Astrocyte of the spinal cord (primary cell): ENCODE measurements around the gene SYCP3.

ENCODE experiments used
- DNase-seq: peaks from one replicate; pipeline ENCODE4 v3.0.0; 2011; ENCODE audit warnings: low read depth, low spot score
- H3K4me3 ChIP-seq: 2 replicates; pipeline ENCODE4 v1.5.1; 2011; ENCODE audit warnings: low read depth, mild to moderate bottlenecking, low read length, moderate library complexity
- in situ Hi-C: cut with HindIII; loops from 2 replicates; pipeline ENCODE4 v1.10.0; 2017; ENCODE audit warnings: low sequenced_read_pairs
- TF ChIP-seq, protein P1 (sequence below): IDR thresholded peaks from 2 replicates; pipeline ENCODE4 v1.5.1; 2012; ENCODE audit warnings: low read depth, mild to moderate bottlenecking, low read length, inconsistent platforms

SYCP3 gene

DNA sequence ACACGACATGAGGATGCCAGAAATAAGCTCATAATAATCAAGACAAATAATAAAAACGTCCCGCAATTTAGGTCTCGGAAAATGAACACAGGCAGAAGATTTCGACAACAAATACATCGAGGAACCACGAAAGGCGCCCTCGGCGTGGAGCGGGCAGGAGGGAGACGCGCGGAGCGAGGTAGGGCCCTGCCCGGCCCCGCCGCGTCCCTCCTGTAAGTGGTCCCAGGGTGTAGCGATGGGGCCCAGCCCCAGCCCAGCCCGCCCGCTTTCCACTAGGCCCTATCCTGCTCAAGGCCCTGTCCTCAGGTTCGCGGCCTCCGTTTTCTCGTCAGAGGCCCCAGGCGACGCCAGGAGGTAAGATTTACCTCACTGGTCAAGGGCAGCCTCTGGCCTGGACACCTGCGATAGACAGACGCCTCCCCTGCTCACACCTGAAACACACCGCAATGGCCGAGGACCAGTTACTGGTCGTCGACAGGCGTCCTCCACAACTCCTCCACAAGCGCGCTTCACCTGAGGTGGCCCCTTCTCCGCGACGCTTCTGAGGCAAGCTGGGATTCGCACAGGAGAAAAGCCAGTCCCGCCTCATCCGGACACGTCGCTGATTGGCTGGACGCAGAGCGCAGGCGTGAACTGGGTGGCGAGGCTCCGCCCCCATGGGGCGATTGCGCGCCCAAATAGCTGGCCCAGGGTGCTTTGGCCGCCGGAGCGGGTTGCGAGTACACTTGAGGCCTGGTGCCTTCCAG is at the start of gene SYCP3:
Gene SYCP3 (minus strand): TSS at position 543 of the 746 bp plus-strand sequence. CDS start 1,527 bp downstream, outside the sequence.
- in situ Hi-C loops = no loop called here
- TF ChIP-seq, protein P1, sequence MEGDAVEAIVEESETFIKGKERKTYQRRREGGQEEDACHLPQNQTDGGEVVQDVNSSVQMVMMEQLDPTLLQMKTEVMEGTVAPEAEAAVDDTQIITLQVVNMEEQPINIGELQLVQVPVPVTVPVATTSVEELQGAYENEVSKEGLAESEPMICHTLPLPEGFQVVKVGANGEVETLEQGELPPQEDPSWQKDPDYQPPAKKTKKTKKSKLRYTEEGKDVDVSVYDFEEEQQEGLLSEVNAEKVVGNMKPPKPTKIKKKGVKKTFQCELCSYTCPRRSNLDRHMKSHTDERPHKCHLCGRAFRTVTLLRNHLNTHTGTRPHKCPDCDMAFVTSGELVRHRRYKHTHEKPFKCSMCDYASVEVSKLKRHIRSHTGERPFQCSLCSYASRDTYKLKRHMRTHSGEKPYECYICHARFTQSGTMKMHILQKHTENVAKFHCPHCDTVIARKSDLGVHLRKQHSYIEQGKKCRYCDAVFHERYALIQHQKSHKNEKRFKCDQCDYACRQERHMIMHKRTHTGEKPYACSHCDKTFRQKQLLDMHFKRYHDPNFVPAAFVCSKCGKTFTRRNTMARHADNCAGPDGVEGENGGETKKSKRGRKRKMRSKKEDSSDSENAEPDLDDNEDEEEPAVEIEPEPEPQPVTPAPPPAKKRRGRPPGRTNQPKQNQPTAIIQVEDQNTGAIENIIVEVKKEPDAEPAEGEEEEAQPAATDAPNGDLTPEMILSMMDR = no peak

DNA sequence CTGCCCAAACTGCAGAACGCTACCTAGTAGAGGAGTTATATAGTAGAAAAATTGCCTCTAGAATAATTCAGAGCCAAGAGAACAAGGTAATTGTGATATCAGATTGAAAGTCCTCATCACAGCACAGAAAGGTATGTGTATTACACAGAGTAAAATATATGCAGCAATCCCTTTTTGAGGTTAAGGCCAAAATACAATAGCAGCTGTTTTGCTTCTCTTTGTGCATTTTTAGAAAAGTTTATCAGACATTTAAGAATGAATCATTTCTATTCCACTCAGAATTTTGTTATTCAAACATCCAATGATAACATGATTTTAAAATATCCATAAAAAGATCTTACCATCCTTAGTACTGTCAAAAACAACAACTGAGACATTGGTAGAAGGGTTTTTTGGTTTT is 46.4 kb upstream of the SYCP3 start:
- in situ Hi-C loops = no loop called here
- DNase-seq = no peak
- no peak overlapping the region for H3K4me3 ChIP-seq
- TF ChIP-seq, protein P1 = no peak

More for the DNA sequence above, at the start of gene SYCP3:
- no peak within 1 kb of the TSS for H3K4me3 ChIP-seq
- no peak for DNase-seq

DNA sequence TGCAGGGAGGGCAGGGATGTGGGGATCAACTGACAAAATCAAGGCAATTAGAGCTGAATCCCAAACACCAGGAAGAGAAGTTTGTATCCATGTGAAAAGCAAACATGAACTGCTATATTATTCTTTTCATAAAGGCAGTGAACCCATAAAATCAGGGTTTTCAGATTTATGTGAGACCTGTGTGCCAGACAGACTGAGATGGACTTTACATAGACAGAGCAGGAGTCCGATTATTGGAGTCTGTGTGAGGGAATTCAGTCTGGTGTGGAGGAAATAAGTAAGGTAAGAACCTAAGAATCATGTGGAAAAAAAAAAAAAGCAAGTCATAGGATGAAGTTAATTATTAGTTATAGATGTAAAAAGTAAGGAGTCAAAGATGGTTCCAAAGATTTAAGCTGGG is 45.1 kb upstream of the SYCP3 start:
- TF ChIP-seq, protein P1 = no peak
- in situ Hi-C loops = no loop called here
- no peak overlapping the region for H3K4me3 ChIP-seq
- no peak for DNase-seq

DNA sequence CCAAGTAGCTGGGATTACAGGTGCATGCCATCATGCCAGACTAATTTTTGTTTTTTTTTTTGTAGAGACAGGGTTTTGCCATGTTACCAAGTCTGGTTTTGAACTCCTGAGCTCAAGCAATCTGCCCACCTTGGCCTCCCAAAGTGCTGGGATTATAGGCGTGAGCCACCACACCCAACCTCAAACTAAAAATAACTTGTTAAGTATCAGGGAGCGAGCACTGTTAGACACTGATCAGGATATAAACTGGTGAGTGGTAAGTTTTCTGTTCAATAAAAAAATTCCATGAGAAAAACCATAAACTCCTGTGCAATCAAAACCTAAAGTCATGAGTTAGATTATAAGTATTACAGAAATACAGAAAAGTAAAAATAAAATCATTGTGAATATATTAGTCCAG is 44.6 kb upstream of the SYCP3 start:
- H3K4me3 ChIP-seq = no peak overlapping the region
- in situ Hi-C loops = no loop called here
- TF ChIP-seq, protein P1 = no peak
- no peak for DNase-seq

DNA sequence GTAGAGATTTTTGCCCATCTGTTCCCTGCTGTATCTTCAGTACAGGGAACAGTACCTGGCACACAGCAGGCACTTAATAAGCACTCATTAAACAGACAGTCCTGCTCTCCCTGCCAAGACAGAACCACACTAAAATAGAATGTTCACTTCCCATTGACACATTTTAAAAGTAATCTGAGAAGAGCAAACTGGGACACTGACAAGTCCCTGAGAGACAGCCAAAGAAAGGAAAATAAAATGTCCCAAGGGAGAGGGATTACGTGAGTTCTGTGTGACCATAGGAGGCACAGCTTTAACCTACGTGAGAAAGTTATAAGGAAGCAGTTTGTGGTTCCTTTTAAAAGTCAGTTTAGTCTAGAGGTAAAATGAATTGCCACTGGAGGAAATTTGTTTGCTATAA is 43.9 kb upstream of the SYCP3 start:
- TF ChIP-seq, protein P1 = no peak
- in situ Hi-C loops = no loop called here
- DNase-seq = no peak
- H3K4me3 ChIP-seq = no peak overlapping the region

DNA sequence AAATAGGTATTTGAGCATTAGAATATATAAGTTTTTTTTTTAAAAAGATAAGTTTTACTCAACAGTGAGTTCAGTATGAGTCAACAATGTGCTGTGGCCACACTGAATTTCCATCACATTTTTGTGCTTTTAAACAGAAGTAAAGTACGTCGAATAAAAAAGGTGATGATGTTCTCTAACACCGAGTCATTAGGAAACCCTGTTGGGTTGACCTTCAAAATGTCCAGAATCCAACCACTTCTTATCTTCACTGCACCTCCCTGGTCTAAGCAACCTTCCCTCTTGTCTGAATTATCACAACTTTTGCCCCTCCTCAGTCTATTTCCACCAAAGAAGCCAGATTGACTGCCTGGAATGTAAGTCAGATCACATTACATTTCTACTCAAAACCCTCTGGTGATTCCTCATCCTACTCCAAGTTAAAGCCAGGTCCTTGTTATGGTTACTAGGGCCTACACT is 43.0 kb upstream of the SYCP3 start:
- peak; percentile 63 for DNase-seq
- in situ Hi-C loops = no loop called here

More for the DNA sequence above, 43.0 kb upstream of the SYCP3 start:
- H3K4me3 ChIP-seq = no peak overlapping the region
- TF ChIP-seq, protein P1 = no peak
